IPS DF 6.9 (cell line): ENCODE measurements around the gene NEAT1.

Source experiments
- DNase-seq: peaks from one replicate; pipeline ENCODE4 v3.0.0-alpha.2; 2013; ENCODE audit warnings: low read depth, low spot score
- H3K27ac ChIP-seq: one replicate; pipeline ENCODE4 v1.5.1; 2013; ENCODE audit warnings: low read length, control low read depth
- H3K27me3 ChIP-seq: 2 replicates; pipeline ENCODE4 v1.6.1; 2013; ENCODE audit warnings: mild to moderate bottlenecking, low read length; ENCODE audit not compliant: control insufficient read depth, insufficient read depth
- H3K36me3 ChIP-seq: 2 replicates; pipeline ENCODE4 v1.6.1; 2013; ENCODE audit warnings: low read length; ENCODE audit not compliant: control insufficient read depth, insufficient read depth
- H3K4me1 ChIP-seq: 2 replicates; pipeline ENCODE4 v1.6.1; 2013; ENCODE audit warnings: low read length; ENCODE audit not compliant: control insufficient read depth, insufficient read depth
- H3K4me3 ChIP-seq: 2 replicates; pipeline ENCODE4 v1.5.1; 2013; ENCODE audit warnings: mild to moderate bottlenecking, low read length
- H3K9me3 ChIP-seq: 2 replicates; pipeline ENCODE4 v1.6.1; 2013; ENCODE audit warnings: low read length, inconsistent platforms; ENCODE audit not compliant: control insufficient read depth, insufficient read depth
- WGBS: extraction: QIAGEN DNeasy Blood & Tissue Kit; methylation state at CpG from one replicate; pipeline ENCODE4 v1.1.7; 2013; ENCODE audit warnings: mixed read lengths, missing lambda C conversion rate; ENCODE audit not compliant: insufficient read length, insufficient coverage; 5-methylcytosine and 5-hydroxymethylcytosine counted together

NEAT1 gene

DNA sequence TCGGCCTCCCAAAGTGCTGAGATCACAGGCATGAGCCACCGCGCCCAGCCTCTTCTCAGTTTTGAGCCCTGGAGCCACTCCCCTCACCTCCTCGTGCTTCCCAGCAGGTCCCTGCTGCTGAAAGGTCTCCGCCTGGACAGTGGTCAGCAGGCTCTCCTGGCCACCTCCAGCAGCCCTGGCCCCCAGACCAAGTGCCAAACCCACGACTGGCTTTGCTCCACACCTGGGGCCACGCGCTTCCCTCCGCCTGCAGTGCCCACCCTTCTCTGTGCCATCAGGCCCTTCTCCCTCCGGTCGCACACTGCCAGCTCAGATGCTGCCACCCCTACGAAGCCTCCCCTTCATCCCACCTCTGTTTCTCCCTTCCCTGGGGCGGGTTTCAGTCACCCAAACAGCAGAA is 23.3 kb upstream of the NEAT1 start:
- Histone ChIP-seq H3K4me3 (no peak overlapping the region), H3K27ac (no peak overlapping the region), H3K27me3 (no peaks in the 10 kb centered on the region), H3K4me1 (0 out of 2 replicates have a peak, but pooled peaks cover 1% of the 10 kb centered on the region), H3K36me3 (peaks cover 9% of the 10 kb centered on the region; the same call in 1 of the 2 replicates), H3K9me3 (no peaks in the 10 kb centered on the region)
- no peak for DNase-seq
- no CpG with 5 or more reads among the region's 13 CpGs for WGBS

DNA sequence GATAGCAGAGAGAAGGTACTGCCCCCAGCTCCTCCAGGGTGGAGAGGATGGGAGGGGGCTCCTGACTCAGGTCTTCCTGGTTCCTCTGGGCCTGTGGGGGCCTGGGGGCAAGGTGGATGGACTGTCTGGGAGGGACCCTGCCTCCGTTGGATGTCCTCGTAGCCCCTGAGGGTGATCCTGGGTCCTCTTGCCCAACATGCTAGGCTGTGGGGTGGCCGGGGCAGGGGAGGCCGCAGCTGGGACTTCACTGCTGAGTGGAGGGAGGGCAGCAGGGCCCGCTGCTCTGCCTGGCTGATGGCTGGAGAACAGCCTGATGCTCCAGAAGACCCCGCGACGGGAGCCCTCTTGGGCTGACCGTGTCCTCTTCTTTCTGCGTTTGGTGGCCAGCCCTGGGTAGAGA is 22.8 kb upstream of the NEAT1 start:
- Histone ChIP-seq H3K4me3 (no peak overlapping the region), H3K27ac (no peak overlapping the region), H3K4me1 (0 out of 2 replicates have a peak, but pooled peaks cover 1% of the 10 kb centered on the region), H3K27me3 (no peaks in the 10 kb centered on the region), H3K36me3 (peaks cover 12% of the 10 kb centered on the region; the same call in 1 of the 2 replicates), H3K9me3 (no peaks in the 10 kb centered on the region)
- whole genome bisulfite sequencing = no CpG with 5 or more reads among the region's 10 CpGs
- DNase-seq = no peak

DNA sequence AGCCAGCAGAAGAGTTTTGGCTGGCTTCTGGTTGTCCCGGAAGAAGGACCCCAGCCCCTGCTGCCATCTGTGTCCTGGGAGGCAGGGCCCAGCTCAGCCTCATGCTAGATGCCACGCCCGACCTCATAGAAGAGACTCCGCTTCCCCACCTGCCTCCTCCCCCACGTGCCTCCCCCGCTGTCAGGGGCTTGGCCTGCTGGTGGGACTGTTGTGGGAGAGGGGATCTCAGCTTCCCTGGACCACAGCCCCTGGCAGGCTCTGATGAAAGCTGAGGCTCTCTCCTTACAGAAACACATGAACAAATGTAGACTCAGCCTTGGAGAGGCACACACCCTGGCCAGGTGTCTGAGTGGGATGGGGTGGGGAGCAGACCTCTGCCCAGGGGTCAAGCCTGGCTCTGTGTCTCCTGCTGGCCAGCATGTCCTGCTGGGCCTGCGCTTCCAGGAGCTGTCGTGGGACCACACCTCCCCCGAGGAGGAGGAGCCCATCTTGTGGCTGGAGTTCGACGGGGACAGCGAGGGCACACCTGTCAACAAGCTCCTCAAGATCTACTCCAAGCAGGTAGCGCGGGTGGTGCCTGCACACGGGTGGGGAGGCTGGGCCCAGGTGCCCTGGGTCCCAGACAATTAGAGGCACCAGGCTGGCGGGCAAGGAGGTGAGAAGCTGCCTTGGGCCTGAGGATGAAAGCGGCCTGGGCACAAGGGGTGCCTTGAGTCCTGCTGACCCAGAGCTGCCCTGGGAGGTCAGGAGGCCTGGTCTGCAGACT is 22.1 kb upstream of the NEAT1 start:
- Histone ChIP-seq H3K36me3 (peaks cover 15% of the 10 kb centered on the region; the same call in 1 of the 2 replicates), H3K27ac (no peak overlapping the region), H3K4me1 (0 out of 2 replicates have a peak, but pooled peaks cover 1% of the 10 kb centered on the region), H3K27me3 (no peaks in the 10 kb centered on the region), H3K4me3 (no peak overlapping the region), H3K9me3 (no peaks in the 10 kb centered on the region)
- WGBS = no CpG with 5 or more reads among the region's 17 CpGs
- DNase-seq = no peak

DNA sequence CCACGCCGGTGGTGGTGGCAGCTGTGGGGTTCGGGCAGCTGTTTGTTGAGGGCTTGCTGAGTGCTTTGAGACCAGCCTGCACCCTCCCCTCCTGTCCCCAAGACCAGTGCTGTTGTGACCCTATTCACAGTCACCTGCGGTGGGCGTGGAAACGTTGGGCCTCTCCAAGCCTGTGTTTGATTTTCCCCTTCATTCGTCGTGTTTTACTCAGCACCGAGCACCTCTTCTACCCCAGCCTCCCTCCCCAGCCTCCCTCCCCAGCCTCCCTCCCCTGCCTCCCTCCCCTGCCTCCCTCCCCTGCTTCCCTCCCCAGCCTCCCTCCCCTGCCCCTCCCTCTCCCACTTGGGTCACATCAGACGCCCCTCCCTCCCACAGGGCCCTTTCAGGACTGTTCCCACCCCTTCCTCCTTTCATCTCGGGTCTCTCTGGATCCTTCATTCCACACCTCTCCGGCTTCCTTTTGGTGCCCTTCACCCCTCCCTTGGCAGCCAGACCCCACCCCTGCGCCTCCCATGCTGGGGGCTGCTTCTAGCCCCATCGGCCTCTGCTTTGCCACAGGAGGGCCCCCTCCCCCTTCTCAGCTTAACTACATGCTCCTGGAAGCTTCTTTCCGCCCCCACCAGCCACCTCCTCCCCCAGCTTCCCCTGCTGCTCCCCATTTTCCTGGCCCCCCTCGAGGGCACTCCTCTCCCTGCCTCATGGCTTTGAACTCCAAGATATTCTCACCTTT is 21.4 kb upstream of the NEAT1 start:
- Histone ChIP-seq H3K36me3 (peaks cover 15% of the 10 kb centered on the region; the same call in 1 of the 2 replicates), H3K4me1 (0 out of 2 replicates have a peak, but pooled peaks cover 1% of the 10 kb centered on the region), H3K27me3 (no peaks in the 10 kb centered on the region), H3K27ac (no peak overlapping the region), H3K4me3 (no peak overlapping the region), H3K9me3 (no peaks in the 10 kb centered on the region)
- no CpG with 5 or more reads among the region's 16 CpGs for WGBS
- no peak for DNase-seq

DNA sequence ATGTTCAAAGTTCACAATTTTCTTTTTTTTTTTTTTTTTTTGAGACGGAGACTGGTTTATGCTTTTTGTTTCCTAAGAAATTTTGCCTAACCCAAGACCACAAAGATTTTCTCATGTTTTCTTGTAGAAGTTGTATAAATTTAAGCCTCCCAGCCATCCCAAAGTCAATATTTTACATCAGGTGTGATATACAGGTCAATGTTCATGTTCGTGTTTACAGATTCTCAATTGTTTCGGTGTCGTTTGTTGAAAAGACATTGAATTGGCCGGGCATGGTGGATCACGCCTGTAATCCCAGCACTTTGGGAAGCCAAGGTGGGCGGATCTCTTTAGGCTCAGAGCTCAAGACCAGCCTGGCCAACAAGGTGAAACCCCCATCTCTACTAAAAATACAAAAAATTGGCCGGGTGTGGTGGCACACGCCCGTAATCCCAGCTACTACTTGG is 20.8 kb upstream of the NEAT1 start:
- Histone ChIP-seq H3K4me1 (0 out of 2 replicates have a peak, but pooled peaks cover 1% of the 10 kb centered on the region), H3K36me3 (peaks cover 15% of the 10 kb centered on the region; the same call in 1 of the 2 replicates), H3K4me3 (no peak overlapping the region), H3K27me3 (no peaks in the 10 kb centered on the region), H3K27ac (no peak overlapping the region), H3K9me3 (no peaks in the 10 kb centered on the region)
- no peak for DNase-seq
- WGBS = no CpG with 5 or more reads among the region's 10 CpGs

DNA sequence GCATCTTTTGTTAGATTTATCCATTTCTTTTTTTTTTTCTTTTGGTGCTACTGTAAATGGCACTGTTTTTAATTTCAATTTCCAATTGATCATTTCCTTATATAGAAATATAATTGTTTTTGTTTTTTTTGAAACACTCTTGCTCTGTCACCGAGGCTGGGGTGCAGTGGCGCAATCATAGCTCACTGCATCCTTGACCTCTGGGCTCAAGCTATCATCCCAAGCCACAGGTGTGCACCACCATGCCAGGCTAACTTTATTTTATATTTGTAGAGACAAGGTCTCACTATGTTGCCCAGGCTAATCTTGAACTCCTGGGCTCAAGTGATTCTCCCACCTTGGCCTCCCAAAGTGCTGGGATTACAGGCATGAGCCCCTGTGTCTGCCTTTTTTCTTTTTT is 19.8 kb upstream of the NEAT1 start:
- no peak overlapping the region for H3K27ac ChIP-seq
- no peak overlapping the region for H3K4me3 ChIP-seq
- H3K9me3 ChIP-seq = no peaks in the 10 kb centered on the region
- peaks cover 11% of the 10 kb centered on the region; the same call in 1 of the 2 replicates for H3K36me3 ChIP-seq
- H3K4me1 ChIP-seq = 0 out of 2 replicates have a peak, but pooled peaks cover 1% of the 10 kb centered on the region
- WGBS = no CpG with 5 or more reads among the region's 2 CpGs
- no peak for DNase-seq
- no peaks in the 10 kb centered on the region for H3K27me3 ChIP-seq

DNA sequence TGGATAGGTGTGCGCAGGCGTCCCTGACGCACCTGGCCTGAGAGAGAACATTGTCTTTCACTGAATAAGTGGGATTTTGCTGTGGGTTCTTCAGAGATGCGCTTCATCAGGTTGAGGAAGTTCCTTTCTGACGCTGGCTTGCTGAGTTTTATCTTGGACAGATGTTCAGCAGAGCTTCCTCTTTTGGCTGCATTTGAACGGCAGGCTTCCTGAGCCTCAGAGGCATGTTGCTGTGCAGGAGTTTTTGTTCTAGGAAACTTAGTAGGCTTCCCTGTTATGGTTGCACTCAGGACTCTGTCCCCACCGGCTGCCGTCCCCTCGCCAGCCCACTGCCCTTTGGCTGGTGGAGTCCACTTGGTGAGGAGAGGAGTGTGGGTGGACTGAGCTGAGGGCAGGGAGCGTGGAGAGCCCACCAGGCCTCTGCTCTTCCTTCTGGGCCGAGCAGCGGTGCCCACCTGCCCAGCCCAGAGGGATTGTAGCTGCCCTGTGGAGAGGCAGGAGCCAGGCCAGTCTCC is 18.9 kb upstream of the NEAT1 start:
- Histone ChIP-seq H3K27me3 (no peaks in the 10 kb centered on the region), H3K4me1 (0 out of 2 replicates have a peak, but pooled peaks cover 1% of the 10 kb centered on the region), H3K27ac (no peak overlapping the region), H3K4me3 (no peak overlapping the region), H3K9me3 (no peaks in the 10 kb centered on the region), H3K36me3 (peaks cover 11% of the 10 kb centered on the region; the same call in 1 of the 2 replicates)
- no peak for DNase-seq
- no CpG with 5 or more reads among the region's 12 CpGs for WGBS

DNA sequence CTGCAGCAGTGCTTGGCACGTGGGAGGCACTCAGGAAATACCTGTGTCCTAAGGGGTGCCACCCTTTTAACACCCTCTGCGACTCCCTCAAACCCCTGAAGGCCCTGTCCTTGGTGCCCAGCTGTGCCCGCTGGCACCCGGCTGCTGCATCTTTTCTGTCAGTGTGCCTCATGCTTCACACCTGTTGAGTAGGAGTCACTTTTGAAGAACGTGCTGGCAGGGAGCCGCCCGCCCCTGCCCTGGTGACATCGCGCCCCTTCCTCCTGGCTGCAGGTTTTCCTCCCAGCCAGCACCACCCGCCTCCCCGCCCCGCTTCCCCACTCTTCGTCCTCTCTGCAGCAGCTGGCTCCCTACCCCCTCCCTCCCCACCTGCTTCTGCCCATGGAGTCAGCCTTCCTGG is 18.4 kb upstream of the NEAT1 start:
- no CpG with 5 or more reads among the region's 13 CpGs for WGBS

DNA sequence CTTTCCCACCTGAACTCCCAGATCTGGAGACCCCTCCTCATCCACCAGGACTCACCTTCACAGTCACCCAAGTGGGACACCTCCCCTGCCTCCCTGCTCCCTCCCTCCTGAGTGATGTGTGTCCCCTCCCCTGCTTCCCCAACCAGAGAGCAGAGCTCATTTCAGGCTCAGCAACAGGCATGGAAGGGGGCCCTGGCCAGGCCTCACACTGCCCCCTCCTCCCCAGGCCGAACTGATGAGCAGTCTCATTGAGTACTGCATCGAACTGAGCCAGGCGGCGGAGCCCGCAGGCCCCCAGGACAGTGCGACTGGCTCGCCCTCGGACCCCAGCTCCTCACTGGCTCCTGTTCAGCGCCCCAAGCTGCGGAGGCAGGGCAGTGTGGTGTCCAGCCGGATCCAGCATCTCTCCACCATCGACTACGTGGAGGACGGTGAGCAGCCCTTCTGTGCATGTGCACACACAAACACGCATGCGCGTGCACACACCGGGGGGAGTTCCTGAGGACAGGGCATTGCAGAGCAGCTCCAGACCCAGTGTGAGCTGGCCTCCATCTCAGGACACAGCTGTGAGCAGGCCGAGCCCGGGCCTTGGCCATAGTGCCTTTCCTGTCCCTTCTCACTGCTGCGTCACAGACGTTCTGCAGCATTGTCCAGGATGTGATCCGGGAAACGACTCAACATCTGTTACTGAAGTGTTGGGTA is 17.8 kb upstream of the NEAT1 start:
- no peaks in the 10 kb centered on the region for H3K27me3 ChIP-seq
- H3K4me3 ChIP-seq = no peak overlapping the region
- 0 out of 2 replicates have a peak, but pooled peaks cover 1% of the 10 kb centered on the region for H3K4me1 ChIP-seq
- no CpG with 5 or more reads among the region's 24 CpGs for WGBS
- no peak overlapping the region for H3K27ac ChIP-seq
- no peaks in the 10 kb centered on the region for H3K9me3 ChIP-seq
- peaks cover 11% of the 10 kb centered on the region; the same call in 1 of the 2 replicates for H3K36me3 ChIP-seq
- no peak for DNase-seq

More for the DNA sequence above, 18.4 kb upstream of the NEAT1 start:
- Histone ChIP-seq H3K9me3 (no peaks in the 10 kb centered on the region), H3K36me3 (peaks cover 11% of the 10 kb centered on the region; the same call in 1 of the 2 replicates), H3K27ac (no peak overlapping the region), H3K27me3 (no peaks in the 10 kb centered on the region), H3K4me1 (0 out of 2 replicates have a peak, but pooled peaks cover 1% of the 10 kb centered on the region), H3K4me3 (no peak overlapping the region)
- DNase-seq = no peak
